ENCODE measurements around the gene OR7G1. TPM values are rescaled to one million over a fixed set of nuclear protein-coding genes. Genes with fewer than 3 reads are reported as not detected.

OR7G1 gene
- total RNA-seq, 1 experiment from 2014 or later = not detected

DNA sequence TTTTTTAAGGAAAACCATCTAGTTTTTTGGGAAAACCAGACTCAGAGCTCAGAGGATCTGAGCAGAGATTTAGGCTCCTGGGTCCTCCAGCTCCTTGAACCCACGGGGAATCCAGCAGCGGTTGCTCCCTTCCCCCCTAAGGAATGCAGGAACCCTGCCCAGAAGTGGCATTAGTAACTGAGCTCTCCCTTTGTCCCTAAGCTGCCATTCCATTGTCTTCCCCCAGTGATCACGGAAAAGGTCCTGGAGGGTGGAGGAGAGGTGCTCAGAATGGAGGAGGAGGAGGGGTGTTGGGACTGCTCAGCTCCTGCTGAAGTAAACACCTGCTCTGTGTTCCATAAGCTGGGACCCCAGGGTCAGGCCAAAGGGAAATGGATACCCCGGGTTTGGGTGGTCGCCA is 45.5 kb downstream of the OR7G1 start:
- Histone ChIP-seq H3K56ac (ENCODE audit: insufficient read length, low read depth, low read length) (no peak overlapping the region), H3K14ac (ENCODE audit: insufficient read depth, low read length) (no peak overlapping the region), H3K9ac (ENCODE audit: extremely low read depth, insufficient read length, low read length) (no peak overlapping the region), H3K27me3 (ENCODE audit: insufficient read depth, low read length) (no peaks in the 10 kb centered on the region), H3K9me3 (ENCODE audit: control insufficient read depth, low read depth, low read length) (no peaks in the 10 kb centered on the region), H2BK15ac (ENCODE audit: low read depth, low read length) (no peak overlapping the region), H3K18ac (ENCODE audit: insufficient read length, low read depth, low read length) (no peak overlapping the region), H4K20me1 (ENCODE audit: control insufficient read depth, insufficient read depth, insufficient read length) (no peaks in the 10 kb centered on the region), H3K4me1 (ENCODE audit: insufficient read depth, low read length) (peaks cover 4% of the 10 kb centered on the region; the same call in 1 of the 2 replicates), H2AFZ (ENCODE audit: low read length) (no peak overlapping the region), H4K91ac (ENCODE audit: insufficient read length, low read depth, low read length) (no peak overlapping the region), H3K23ac (ENCODE audit: insufficient read length, low read depth, low read length) (no peak overlapping the region), H3K27ac (ENCODE audit: insufficient read length, low read depth, low read length) (no peak overlapping the region), H4K8ac (replicated peaks; ENCODE audit: insufficient read length, low read depth, low read length) (no peak overlapping the region), H2BK20ac (ENCODE audit: low read depth, low read length, poor library complexity, severe bottlenecking) (no peak overlapping the region), H3K23me2 (ENCODE audit: insufficient read length, low read depth, low read length, poor library complexity, severe bottlenecking) (no peaks in the 10 kb centered on the region), H2BK5ac (ENCODE audit: insufficient read length, low read length) (no peak overlapping the region), H2BK12ac (ENCODE audit: insufficient read length, low read depth, low read length) (no peak overlapping the region), H3T11ph (ENCODE audit: low read length) (no peak overlapping the region), H2AK5ac (ENCODE audit: insufficient read length, low read length) (no peak overlapping the region), H3K79me1 (ENCODE audit: insufficient read depth, low read depth, low read length, poor library complexity, severe bottlenecking) (no peaks in the 10 kb centered on the region), H3K4ac (ENCODE audit: low read depth, low read length) (no peak overlapping the region), H2BK120ac (ENCODE audit: low read depth, low read length, poor library complexity, severe bottlenecking) (no peak overlapping the region), H4K5ac (ENCODE audit: insufficient read length, low read depth, low read length) (no peak overlapping the region), H3K4me2 (ENCODE audit: insufficient read depth, insufficient read length, low read length) (no peak overlapping the region), H3K79me2 (ENCODE audit: insufficient read depth, low read length) (no peaks in the 10 kb centered on the region)
- Mint-ChIP-seq H3K36me3 (ENCODE audit: insufficient read depth in 1 of 3, low read depth in 3 of 3) (no peaks in the 10 kb centered on the region), H3K27me3 (ENCODE audit: low read depth) (no peaks in the 10 kb centered on the region), H3K27ac (peak overlapping the region; percentile 57 to 94 (median 92)), H3K9me3 (no peaks in the 10 kb centered on the region; a peak in 1 of 5 replicates), H3K4me1 (peaks cover 12 to 25% of the 10 kb centered on the region in 2 experiments), H3K4me3 (peak overlapping the region in 1 of 2 experiments; percentile 5; a peak in 1 of 5 replicates)
- no CpG with 5 or more reads among the region's 5 CpGs for WGBS (ENCODE audit: extremely low coverage, insufficient read length, low lambda C conversion rate)
- TF ChIP-seq, protein P1, sequence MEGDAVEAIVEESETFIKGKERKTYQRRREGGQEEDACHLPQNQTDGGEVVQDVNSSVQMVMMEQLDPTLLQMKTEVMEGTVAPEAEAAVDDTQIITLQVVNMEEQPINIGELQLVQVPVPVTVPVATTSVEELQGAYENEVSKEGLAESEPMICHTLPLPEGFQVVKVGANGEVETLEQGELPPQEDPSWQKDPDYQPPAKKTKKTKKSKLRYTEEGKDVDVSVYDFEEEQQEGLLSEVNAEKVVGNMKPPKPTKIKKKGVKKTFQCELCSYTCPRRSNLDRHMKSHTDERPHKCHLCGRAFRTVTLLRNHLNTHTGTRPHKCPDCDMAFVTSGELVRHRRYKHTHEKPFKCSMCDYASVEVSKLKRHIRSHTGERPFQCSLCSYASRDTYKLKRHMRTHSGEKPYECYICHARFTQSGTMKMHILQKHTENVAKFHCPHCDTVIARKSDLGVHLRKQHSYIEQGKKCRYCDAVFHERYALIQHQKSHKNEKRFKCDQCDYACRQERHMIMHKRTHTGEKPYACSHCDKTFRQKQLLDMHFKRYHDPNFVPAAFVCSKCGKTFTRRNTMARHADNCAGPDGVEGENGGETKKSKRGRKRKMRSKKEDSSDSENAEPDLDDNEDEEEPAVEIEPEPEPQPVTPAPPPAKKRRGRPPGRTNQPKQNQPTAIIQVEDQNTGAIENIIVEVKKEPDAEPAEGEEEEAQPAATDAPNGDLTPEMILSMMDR (conservative IDR thresholded peaks at IDR 0.05) = no peak
- peak; percentile 69 for DNase-seq
